HCT116 (cell line): Measurements from ENCODE around the gene PHF11. TPM values are rescaled to one million over a fixed set of nuclear protein-coding genes. Genes with fewer than 3 reads are reported as not detected.

Experiments used
- ATAC-seq: fragments of 200-7000 bp; cut with Tn5 transposase; 2 replicates; pipeline ENCODE4 v1.9.1; 2020; ENCODE audit warnings: mild to moderate bottlenecking, moderate library complexity
- BruUV-seq: library from RNA; stranded (reverse); fragments of 400-500 nt; replicated peaks from 2 replicates; lab custom pipeline; 2021; lab: Mats Ljungman, UMichigan
- CTCF ChIA-PET: fragments of 300-600 bp; sonication (Branson Sonifier 250); formaldehyde crosslinking; loops from one replicate; lab custom pipeline; 2021; ENCODE audit warnings: antibody characterized with exemption; lab: Charles Lee
- POLR2A ChIA-PET: fragments of 300-600, 350-600 bp; sonication (Branson Sonifier 250); formaldehyde crosslinking; loops from one replicate; lab custom pipeline; 2021; ENCODE audit warnings: antibody characterized with exemption; lab: Charles Lee
- RAD21 ChIA-PET, 2 experiments: fragments of 300-600 bp; sonication (Branson Sonifier 250); formaldehyde crosslinking; loops; one replicate each; lab custom pipeline; 2023; ENCODE audit warnings: low total read pairs in 2 of 2; ENCODE audit not compliant: uncharacterized antibody in 2 of 2, unreplicated experiment in 2 of 2, low non-redundant PET in 1 of 2; lab: Charles Lee
- DNase-seq: peaks from one replicate; pipeline ENCODE4 v3.0.0-alpha.2; 2010; ENCODE audit warnings: low read depth, low spot score
- H2AFZ ChIP-seq: fragments of 200-600 bp; shearing (Covaris generic), sonication (generic); 2 replicates; pipeline ENCODE4 v1.6.1; 2017; ENCODE audit warnings: low read depth, mixed run types, mixed read lengths, antibody characterized with exemption, low read length; ENCODE audit not compliant: poor library complexity, severe bottlenecking
- H3K27ac ChIP-seq: 2 replicates; pipeline ENCODE4 v1.5.1; 2012; ENCODE audit warnings: low read depth, low read length
- H3K27me3 ChIP-seq: fragments of 200-600 bp; sonication (generic); 2 replicates; pipeline ENCODE4 v1.6.1; 2016; ENCODE audit warnings: mixed run types, low read length, mixed read lengths; ENCODE audit not compliant: insufficient read depth
- H3K36me3 ChIP-seq, 2 experiments: fragments of 200-500 bp in 1 of 2; fragments of 200-600 bp in 1 of 2; sonication (Bioruptor generic) in 1 of 2; sonication (generic) in 1 of 2; 2 replicates each; pipeline versions ENCODE4 v1.5.1 to v1.6.1; 2014 to 2016; ENCODE audit warnings: low read length in 2 of 2, inconsistent platforms in 1 of 2, mixed read lengths in 1 of 2, mixed run types in 1 of 2; ENCODE audit not compliant: insufficient read depth in 2 of 2, control insufficient read depth in 1 of 2
- H3K4me1 ChIP-seq, 2 experiments: fragments of 200-600 bp in 1 of 2; sonication (generic) in 1 of 2; 2 replicates each; pipeline versions ENCODE4 v1.5.1 to v1.6.1; 2012 to 2017; ENCODE audit warnings: low read length in 2 of 2, inconsistent platforms in 1 of 2, mild to moderate bottlenecking in 1 of 2, mixed read lengths in 1 of 2, mixed run types in 1 of 2, moderate library complexity in 1 of 2; ENCODE audit not compliant: insufficient read depth in 2 of 2, control insufficient read depth in 1 of 2
- H3K4me2 ChIP-seq: fragments of 200-600 bp; sonication (generic); 2 replicates; pipeline ENCODE4 v1.6.1; 2017; ENCODE audit warnings: mixed run types, low read length, mixed read lengths
- H3K4me3 ChIP-seq, 2 experiments: fragments of 200-600 bp in 1 of 2; sonication (generic) in 1 of 2; replicated peaks in 1 of 2; 2 replicates each; pipeline ENCODE4 v1.5.1; 2011 to 2016; ENCODE audit warnings: low read length in 2 of 2, control low read depth in 1 of 2, low read depth in 1 of 2, mild to moderate bottlenecking in 1 of 2, mixed read lengths in 1 of 2, mixed run types in 1 of 2
- H3K79me2 ChIP-seq: fragments of 200-600 bp; sonication (generic); 2 replicates; pipeline ENCODE4 v1.6.1; 2017; ENCODE audit warnings: mild to moderate bottlenecking, mixed run types, low read length, moderate library complexity, mixed read lengths; ENCODE audit not compliant: insufficient read depth
- H3K9ac ChIP-seq: fragments of 200-600 bp; sonication (generic); 2 replicates; pipeline ENCODE4 v1.6.1; 2016; ENCODE audit warnings: low read length, mixed read lengths
- H3K9me2 ChIP-seq: fragments of 200-600 bp; sonication (generic), shearing (Covaris generic); 2 replicates; pipeline ENCODE4 v1.6.1; 2017; ENCODE audit warnings: mixed run types, mild to moderate bottlenecking, moderate library complexity; ENCODE audit not compliant: insufficient read depth
- H3K9me3 ChIP-seq, 2 experiments: fragments of 200-500 bp in 1 of 2; fragments of 200-600 bp in 1 of 2; sonication (Bioruptor generic) in 1 of 2; sonication (generic) in 1 of 2; 2 replicates each; pipeline ENCODE4 v1.6.1; 2014 to 2017; ENCODE audit warnings: low read length in 2 of 2, mixed read lengths in 2 of 2, inconsistent platforms in 1 of 2, low read depth in 1 of 2, mild to moderate bottlenecking in 1 of 2, mixed run types in 1 of 2, moderate library complexity in 1 of 2; ENCODE audit not compliant: control insufficient read depth in 1 of 2, insufficient read depth in 1 of 2
- H4K20me1 ChIP-seq: fragments of 200-600 bp; sonication (generic), shearing (Covaris generic); 2 replicates; pipeline ENCODE4 v1.6.1; 2017; ENCODE audit warnings: mixed run types, mild to moderate bottlenecking, moderate library complexity; ENCODE audit not compliant: insufficient read depth
- ATF3 ChIP-seq: IDR thresholded peaks from 2 replicates; pipeline ENCODE4 v1.6.1; 2012
- CBX3 ChIP-seq: IDR thresholded peaks from 2 replicates; pipeline ENCODE4 v1.6.1; 2012; ENCODE audit warnings: low read depth
- EGR1 ChIP-seq: IDR thresholded peaks from 2 replicates; pipeline ENCODE4 v1.6.1; 2012; ENCODE audit warnings: low read depth
- EZH2 ChIP-seq: fragments of 200-600 bp; sonication (generic); IDR thresholded peaks from 2 replicates; pipeline ENCODE4 v1.6.1; 2017; ENCODE audit warnings: antibody characterized with exemption, mixed run types
- EZH2phosphoT487 ChIP-seq: fragments of 200-600 bp; IDR thresholded peaks from 2 replicates; pipeline ENCODE4 v1.6.1; 2018; ENCODE audit warnings: antibody characterized with exemption, borderline replicate concordance
- JUND ChIP-seq: IDR thresholded peaks from 2 replicates; pipeline ENCODE4 v1.6.1; 2012
- POLR2A ChIP-seq: IDR thresholded peaks from 2 replicates; pipeline ENCODE4 v1.7.0; 2011; ENCODE audit warnings: borderline replicate concordance; ENCODE audit not compliant: insufficient read depth, insufficient read length; ENCODE audit errors: extremely low read depth
- RAD21 ChIP-seq: IDR thresholded peaks from 2 replicates; pipeline ENCODE4 v1.6.1; 2012; ENCODE audit warnings: low read depth, mild to moderate bottlenecking
- SIN3A ChIP-seq: IDR thresholded peaks from 2 replicates; pipeline ENCODE4 v1.6.1; 2012; ENCODE audit warnings: low read depth
- SP1 ChIP-seq: IDR thresholded peaks from 2 replicates; pipeline ENCODE4 v1.6.1; 2012; ENCODE audit warnings: low read depth
- SRF ChIP-seq: IDR thresholded peaks from 2 replicates; pipeline ENCODE4 v1.6.1; 2012; ENCODE audit warnings: low read depth
- TCF7L2 ChIP-seq: IDR thresholded peaks from 2 replicates; pipeline ENCODE4 v1.7.0; 2011; ENCODE audit warnings: borderline replicate concordance, inconsistent platforms; ENCODE audit not compliant: insufficient read depth, insufficient read length; ENCODE audit errors: extremely low read depth
- YY1 ChIP-seq: IDR thresholded peaks from 2 replicates; pipeline ENCODE4 v1.6.1; 2011; ENCODE audit warnings: low read length, low read depth, moderate library complexity, mild to moderate bottlenecking; ENCODE audit not compliant: insufficient replicate concordance; ENCODE audit errors: extremely low read depth
- ZFX ChIP-seq: fragments of 450-650 bp; IDR thresholded peaks from 2 replicates; pipeline ENCODE4 v1.6.1; 2017
- ZNF274 ChIP-seq: fragments of 200-500 bp; sonication (Bioruptor generic); IDR thresholded peaks from 2 replicates; pipeline ENCODE4 v1.6.1; 2014; ENCODE audit warnings: mild to moderate bottlenecking, low read depth, low read length, inconsistent platforms
- intact Hi-C: fragments of 100-400 bp; cut with micrococcal nuclease; formaldehyde crosslinking; loops from 2 replicates; pipeline ENCODE4 v1.10.0; 2022
- total RNA-seq: library from RNA; stranded (reverse); gene quantifications from one replicate; pipeline ENCODE4 v1.2.1, GENCODE V29; 2021; ENCODE audit not compliant: unreplicated experiment
- TF ChIP-seq, protein P1 (sequence below): IDR thresholded peaks from 2 replicates; pipeline ENCODE4 v1.6.1; 2012; ENCODE audit warnings: low read depth
- TF ChIP-seq, protein P2 (sequence below), 3 experiments: fragments of 200-600 bp in 1 of 3; sonication (generic) in 1 of 3; IDR thresholded peaks in 2 of 3; conservative IDR thresholded peaks in 1 of 3; 2 replicates each; pipeline ENCODE4 v1.5.1; 2012 to 2017; ENCODE audit warnings: low read depth in 2 of 3, low read length in 2 of 3, antibody characterized with exemption in 1 of 3, borderline replicate concordance in 1 of 3, control low read depth in 1 of 3, mild to moderate bottlenecking in 1 of 3, mixed read lengths in 1 of 3, mixed run types in 1 of 3, moderate library complexity in 1 of 3; ENCODE audit not compliant: insufficient read depth in 1 of 3
- TF ChIP-seq, protein P3 (sequence below): IDR thresholded peaks from 2 replicates; pipeline ENCODE4 v1.6.1; 2012
- TF ChIP-seq, protein P4 (sequence below): IDR thresholded peaks from 2 replicates; pipeline ENCODE4 v1.6.1; 2011; ENCODE audit warnings: mild to moderate bottlenecking, low read length, moderate library complexity; ENCODE audit not compliant: insufficient replicate concordance; ENCODE audit errors: extremely low read depth

PHF11 gene
- total RNA-seq, 1 experiment from 2014 or later, result 12.1 TPM

DNA sequence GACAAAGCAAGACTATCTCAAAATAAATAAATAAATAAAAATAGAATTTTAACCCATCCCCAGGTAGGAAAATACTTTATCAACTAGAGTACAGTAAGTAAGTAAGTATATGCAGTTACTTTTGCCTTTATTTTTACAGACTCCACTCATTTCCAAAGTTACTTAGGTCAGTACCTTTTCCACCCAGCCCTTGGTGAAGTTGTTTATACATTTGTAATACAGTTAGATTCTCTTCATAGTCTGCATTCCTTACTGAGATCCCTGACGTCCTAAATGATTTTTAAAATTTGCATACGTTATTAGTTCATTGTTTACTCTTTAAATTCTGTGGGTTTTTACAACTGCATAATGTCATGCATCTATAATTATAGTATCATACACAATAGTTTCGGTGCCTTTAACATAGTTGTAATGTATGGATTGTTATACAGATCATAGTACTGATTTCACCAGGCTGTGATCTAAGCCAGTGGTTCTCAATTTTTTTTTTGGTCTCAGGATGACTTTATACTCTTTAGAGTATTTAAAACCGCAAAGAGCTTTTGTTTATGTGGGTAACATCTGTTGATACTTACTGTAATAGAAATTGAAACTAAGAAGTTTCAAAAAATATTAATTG lies 41.3 kb upstream of the PHF11 start:
- no peak overlapping the region for H3K4me3 ChIP-seq
- no peaks in the 10 kb centered on the region for H4K20me1 ChIP-seq
- POLR2A ChIA-PET, result interaction anchor here (0.6 kb wide), 1 partner anchor 468 kb away, joined by 6 read pairs; no protein-coding TSS in a partner anchor
- TF ChIP-seq SP1 (no peak), SRF (no peak), ZNF274 (no peak), TCF7L2 (no peak), EZH2phosphoT487 (no peak), JUND (no peak), ZFX (no peak), CBX3 (no peak), SIN3A (no peak), EGR1 (no peak), EZH2 (no peak), ATF3 (no peak), RAD21 (no peak), POLR2A (no peak), YY1 (no peak)
- TF ChIP-seq, protein P1, sequence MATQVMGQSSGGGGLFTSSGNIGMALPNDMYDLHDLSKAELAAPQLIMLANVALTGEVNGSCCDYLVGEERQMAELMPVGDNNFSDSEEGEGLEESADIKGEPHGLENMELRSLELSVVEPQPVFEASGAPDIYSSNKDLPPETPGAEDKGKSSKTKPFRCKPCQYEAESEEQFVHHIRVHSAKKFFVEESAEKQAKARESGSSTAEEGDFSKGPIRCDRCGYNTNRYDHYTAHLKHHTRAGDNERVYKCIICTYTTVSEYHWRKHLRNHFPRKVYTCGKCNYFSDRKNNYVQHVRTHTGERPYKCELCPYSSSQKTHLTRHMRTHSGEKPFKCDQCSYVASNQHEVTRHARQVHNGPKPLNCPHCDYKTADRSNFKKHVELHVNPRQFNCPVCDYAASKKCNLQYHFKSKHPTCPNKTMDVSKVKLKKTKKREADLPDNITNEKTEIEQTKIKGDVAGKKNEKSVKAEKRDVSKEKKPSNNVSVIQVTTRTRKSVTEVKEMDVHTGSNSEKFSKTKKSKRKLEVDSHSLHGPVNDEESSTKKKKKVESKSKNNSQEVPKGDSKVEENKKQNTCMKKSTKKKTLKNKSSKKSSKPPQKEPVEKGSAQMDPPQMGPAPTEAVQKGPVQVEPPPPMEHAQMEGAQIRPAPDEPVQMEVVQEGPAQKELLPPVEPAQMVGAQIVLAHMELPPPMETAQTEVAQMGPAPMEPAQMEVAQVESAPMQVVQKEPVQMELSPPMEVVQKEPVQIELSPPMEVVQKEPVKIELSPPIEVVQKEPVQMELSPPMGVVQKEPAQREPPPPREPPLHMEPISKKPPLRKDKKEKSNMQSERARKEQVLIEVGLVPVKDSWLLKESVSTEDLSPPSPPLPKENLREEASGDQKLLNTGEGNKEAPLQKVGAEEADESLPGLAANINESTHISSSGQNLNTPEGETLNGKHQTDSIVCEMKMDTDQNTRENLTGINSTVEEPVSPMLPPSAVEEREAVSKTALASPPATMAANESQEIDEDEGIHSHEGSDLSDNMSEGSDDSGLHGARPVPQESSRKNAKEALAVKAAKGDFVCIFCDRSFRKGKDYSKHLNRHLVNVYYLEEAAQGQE, result no peak
- TF ChIP-seq, protein P2, sequence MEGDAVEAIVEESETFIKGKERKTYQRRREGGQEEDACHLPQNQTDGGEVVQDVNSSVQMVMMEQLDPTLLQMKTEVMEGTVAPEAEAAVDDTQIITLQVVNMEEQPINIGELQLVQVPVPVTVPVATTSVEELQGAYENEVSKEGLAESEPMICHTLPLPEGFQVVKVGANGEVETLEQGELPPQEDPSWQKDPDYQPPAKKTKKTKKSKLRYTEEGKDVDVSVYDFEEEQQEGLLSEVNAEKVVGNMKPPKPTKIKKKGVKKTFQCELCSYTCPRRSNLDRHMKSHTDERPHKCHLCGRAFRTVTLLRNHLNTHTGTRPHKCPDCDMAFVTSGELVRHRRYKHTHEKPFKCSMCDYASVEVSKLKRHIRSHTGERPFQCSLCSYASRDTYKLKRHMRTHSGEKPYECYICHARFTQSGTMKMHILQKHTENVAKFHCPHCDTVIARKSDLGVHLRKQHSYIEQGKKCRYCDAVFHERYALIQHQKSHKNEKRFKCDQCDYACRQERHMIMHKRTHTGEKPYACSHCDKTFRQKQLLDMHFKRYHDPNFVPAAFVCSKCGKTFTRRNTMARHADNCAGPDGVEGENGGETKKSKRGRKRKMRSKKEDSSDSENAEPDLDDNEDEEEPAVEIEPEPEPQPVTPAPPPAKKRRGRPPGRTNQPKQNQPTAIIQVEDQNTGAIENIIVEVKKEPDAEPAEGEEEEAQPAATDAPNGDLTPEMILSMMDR (IDR thresholded peaks at IDR 0.05 in 2 of 3, conservative IDR thresholded peaks at IDR 0.05 in 1 of 3; ENCODE audit: borderline replicate concordance in 1 of 3, insufficient read depth in 1 of 3, low read depth in 2 of 3, low read length in 2 of 3), result no peak
- TF ChIP-seq, protein P3, sequence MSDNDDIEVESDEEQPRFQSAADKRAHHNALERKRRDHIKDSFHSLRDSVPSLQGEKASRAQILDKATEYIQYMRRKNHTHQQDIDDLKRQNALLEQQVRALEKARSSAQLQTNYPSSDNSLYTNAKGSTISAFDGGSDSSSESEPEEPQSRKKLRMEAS, result no peak
- TF ChIP-seq, protein P4, sequence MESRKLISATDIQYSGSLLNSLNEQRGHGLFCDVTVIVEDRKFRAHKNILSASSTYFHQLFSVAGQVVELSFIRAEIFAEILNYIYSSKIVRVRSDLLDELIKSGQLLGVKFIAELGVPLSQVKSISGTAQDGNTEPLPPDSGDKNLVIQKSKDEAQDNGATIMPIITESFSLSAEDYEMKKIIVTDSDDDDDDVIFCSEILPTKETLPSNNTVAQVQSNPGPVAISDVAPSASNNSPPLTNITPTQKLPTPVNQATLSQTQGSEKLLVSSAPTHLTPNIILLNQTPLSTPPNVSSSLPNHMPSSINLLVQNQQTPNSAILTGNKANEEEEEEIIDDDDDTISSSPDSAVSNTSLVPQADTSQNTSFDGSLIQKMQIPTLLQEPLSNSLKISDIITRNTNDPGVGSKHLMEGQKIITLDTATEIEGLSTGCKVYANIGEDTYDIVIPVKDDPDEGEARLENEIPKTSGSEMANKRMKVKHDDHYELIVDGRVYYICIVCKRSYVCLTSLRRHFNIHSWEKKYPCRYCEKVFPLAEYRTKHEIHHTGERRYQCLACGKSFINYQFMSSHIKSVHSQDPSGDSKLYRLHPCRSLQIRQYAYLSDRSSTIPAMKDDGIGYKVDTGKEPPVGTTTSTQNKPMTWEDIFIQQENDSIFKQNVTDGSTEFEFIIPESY, result no peak
- H3K79me2 ChIP-seq, result no peaks in the 10 kb centered on the region
- no peaks in the 10 kb centered on the region for H3K4me1 ChIP-seq
- no peaks in the 10 kb centered on the region for H3K9me2 ChIP-seq
- RAD21 ChIA-PET, result no interaction called here
- no peaks in the 10 kb centered on the region for H3K27me3 ChIP-seq
- H3K9ac ChIP-seq, result no peak overlapping the region
- DNase-seq (no peak), ATAC-seq (no peak)
- H3K9me3 ChIP-seq, result no peaks in the 10 kb centered on the region
- BruUV-seq, result no TSS peak
- no peak overlapping the region for H3K4me2 ChIP-seq
- no peak overlapping the region for H2AFZ ChIP-seq
- H3K27ac ChIP-seq, result no peak overlapping the region
- no peaks in the 10 kb centered on the region for H3K36me3 ChIP-seq
- intact Hi-C loops, result no loop called here
- CTCF ChIA-PET, result no interaction called here
